Liver (tissue), 3 donors: Measurements from ENCODE around the gene LRIT1.

Experiments
- CTCF ChIP-seq: fragments of 150-350 bp; IDR thresholded peaks from 2 replicates; pipeline ENCODE4 v1.5.1; 2017; ENCODE audit warnings: improper control_type of control experiment, low read depth, low read length; ENCODE audit not compliant: missing input control
- EGR1 ChIP-seq, 2 donors: IDR thresholded peaks; 2 replicates each; pipeline ENCODE4 v1.6.1; 2016 to 2018; ENCODE audit warnings: antibody characterized with exemption in 2 of 2, low read depth in 2 of 2
- REST ChIP-seq: IDR thresholded peaks from 2 replicates; pipeline ENCODE4 v1.6.1; 2016; ENCODE audit warnings: antibody characterized with exemption, mild to moderate bottlenecking
- donor health status: healthy.
- donor health status: healthy.

GRCh38 chr10:84288151-84288550 lies 46.8 kb upstream of the LRIT1 start:
- TF ChIP-seq REST (no peak), CTCF (no peak), EGR1 (IDR thresholded peaks at IDR 0.05; ENCODE audit: low read depth in 2 of 2) (no peak)
